Activated T-helper 1 cell treated with anti-CD3 and anti-CD28 coated beads, Interleukin-12 subunit alpha, Interleukin-12 subunit beta, Interleukin-2, Interleukin-4 antibody, amounts not matched to agents 30 ng/mL and 10 ng/mL and 1 ng/mL, durations not matched to agents 14 hours and 24 hours and 36 hours (primary cell): ENCODE results near the gene FBXL16. TPM values are rescaled to one million over a fixed set of nuclear protein-coding genes. Genes with fewer than 3 reads are reported as not detected.
"Not testable (repeated sequence)": the region's sequence is repeated elsewhere in the genome, so short reads cannot be mapped to it uniquely, and the experiment has no call there.

Experiments
- DNase-seq: peaks from one replicate; pipeline ENCODE4 v3.0.0; 2021; ENCODE audit warnings: low spot score
- H3K27ac Mint-ChIP-seq: one replicate; pipeline ENCODE4 v1.8.0; 2021; ENCODE audit warnings: mild to moderate bottlenecking, mixed read lengths
- H3K27me3 Mint-ChIP-seq: one replicate; pipeline ENCODE4 v1.8.0; 2022; ENCODE audit warnings: mild to moderate bottlenecking, moderate library complexity, mixed read lengths; ENCODE audit not compliant: insufficient read depth
- H3K36me3 Mint-ChIP-seq: one replicate; pipeline ENCODE4 v1.8.0; 2021; ENCODE audit warnings: low read depth, mixed read lengths
- H3K4me1 Mint-ChIP-seq: one replicate; pipeline ENCODE4 v1.8.0; 2021; ENCODE audit warnings: low read depth, mixed read lengths
- H3K4me3 Mint-ChIP-seq: one replicate; pipeline ENCODE4 v1.8.0; 2021; ENCODE audit warnings: mild to moderate bottlenecking, moderate library complexity, mixed read lengths
- H3K9me3 Mint-ChIP-seq: one replicate; pipeline ENCODE4 v1.8.0; 2021; ENCODE audit warnings: mixed read lengths
- intact Hi-C: fragments of 100-400 bp; cut with micrococcal nuclease; formaldehyde crosslinking; loops from one replicate; pipeline ENCODE4 v1.15.1; 2024
- total RNA-seq: library from RNA; stranded (reverse); gene quantifications from 2 replicates; pipeline ENCODE4 v1.2.3, GENCODE V29; 2022

Gene FBXL16, protein sequence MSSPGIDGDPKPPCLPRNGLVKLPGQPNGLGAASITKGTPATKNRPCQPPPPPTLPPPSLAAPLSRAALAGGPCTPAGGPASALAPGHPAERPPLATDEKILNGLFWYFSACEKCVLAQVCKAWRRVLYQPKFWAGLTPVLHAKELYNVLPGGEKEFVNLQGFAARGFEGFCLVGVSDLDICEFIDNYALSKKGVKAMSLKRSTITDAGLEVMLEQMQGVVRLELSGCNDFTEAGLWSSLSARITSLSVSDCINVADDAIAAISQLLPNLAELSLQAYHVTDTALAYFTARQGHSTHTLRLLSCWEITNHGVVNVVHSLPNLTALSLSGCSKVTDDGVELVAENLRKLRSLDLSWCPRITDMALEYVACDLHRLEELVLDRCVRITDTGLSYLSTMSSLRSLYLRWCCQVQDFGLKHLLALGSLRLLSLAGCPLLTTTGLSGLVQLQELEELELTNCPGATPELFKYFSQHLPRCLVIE
- total RNA-seq, result 6.3 and 7.6 TPM in 2 replicates

DNA sequence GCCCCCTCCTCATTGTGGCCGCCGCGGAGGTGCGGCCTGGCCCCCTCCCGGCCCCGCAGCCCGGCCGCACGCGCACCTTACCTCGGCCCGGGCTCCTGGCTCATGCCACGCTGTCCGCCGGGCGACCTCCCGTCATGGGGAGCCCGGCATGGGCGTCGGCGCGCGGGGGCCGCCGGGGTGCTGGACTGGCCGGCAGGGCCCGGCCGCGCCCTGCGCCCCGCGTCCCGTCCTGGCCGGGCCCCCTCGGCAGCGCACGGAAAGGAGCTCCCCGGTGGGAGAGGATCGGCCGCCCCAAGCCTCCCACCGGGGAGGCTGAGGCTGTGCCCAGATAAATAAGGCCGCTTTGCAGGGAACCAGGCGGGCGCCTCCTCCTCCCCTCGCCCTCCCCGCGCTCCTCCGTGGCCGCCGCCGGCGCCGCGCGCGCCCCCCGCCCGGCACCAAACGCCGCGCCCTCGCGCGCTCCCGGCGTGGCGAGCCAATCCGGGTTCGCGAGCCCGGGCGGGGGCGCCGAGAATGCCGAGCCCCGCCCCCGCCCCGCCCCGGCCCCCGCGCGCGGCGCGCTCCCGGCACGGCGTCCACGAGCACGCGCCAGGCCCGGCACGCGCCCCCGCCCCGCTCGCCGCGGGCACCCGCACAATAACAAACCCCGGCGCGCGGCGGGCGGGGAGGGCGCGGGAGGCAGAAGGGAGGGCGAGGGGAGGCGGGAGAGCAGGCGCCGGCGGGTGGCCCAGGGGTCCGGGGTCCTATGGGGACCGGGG, at the start of gene FBXL16:
FBXL16 (minus strand) TSS at position 371 of the 758 bp plus-strand sequence. CDS start 8,396 bp downstream, outside the sequence.
- intact Hi-C loops, result no loop called here
- Mint-ChIP-seq H3K4me3 (no peak within 1 kb of the TSS), H3K27ac (no peak within 1 kb of the TSS), H3K27me3 (peaks cover 46% of the 10 kb centered on the region), H3K4me1 (no peaks in the 10 kb centered on the region), H3K9me3 (no peaks in the 10 kb centered on the region), H3K36me3 (no peaks in the 10 kb centered on the region)
- no peak for DNase-seq

- H3K4me1 Mint-ChIP-seq, result no peaks in the 10 kb centered on the region
- no peak overlapping the region for H3K27ac Mint-ChIP-seq
- H3K9me3 Mint-ChIP-seq, result no peaks in the 10 kb centered on the region
- H3K4me3 Mint-ChIP-seq, result no peak overlapping the region
- intact Hi-C loops, result no loop called here
- H3K27me3 Mint-ChIP-seq, result peaks cover 9% of the 10 kb centered on the region
- no peak for DNase-seq
- no peaks in the 10 kb centered on the region for H3K36me3 Mint-ChIP-seq
These were observed 49.1 kb upstream of the FBXL16 start for GRCh38 chr16:754656-755055.

- intact Hi-C loops, H3K27ac Mint-ChIP-seq, H3K4me1 Mint-ChIP-seq: not testable (repeated sequence)
These were observed 48.6 kb upstream of the FBXL16 start for GRCh38 chr16:754121-754607.

DNA sequence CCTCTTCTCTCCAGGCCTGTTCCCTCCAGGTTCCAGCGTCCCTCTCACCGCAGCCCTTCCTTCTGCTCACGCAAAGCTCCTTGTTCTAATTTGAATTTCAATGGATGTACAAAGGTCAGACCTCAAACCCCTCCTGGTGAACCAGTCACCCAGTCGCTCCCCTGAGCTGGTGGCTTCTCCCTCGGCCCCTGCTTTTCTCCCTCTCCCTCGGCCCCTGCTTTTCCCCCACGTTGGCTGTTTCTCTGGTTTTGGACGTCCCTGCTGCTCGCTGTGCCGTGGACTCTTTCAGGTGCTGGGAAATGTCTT, 46.4 kb upstream of the FBXL16 start:
- Mint-ChIP-seq H3K27me3 (peaks cover 5% of the 10 kb centered on the region), H3K4me1 (no peaks in the 10 kb centered on the region), H3K36me3 (no peaks in the 10 kb centered on the region), H3K9me3 (no peaks in the 10 kb centered on the region), H3K4me3 (no peak overlapping the region), H3K27ac (no peak overlapping the region)
- intact Hi-C loops, result no loop called here
- no peak for DNase-seq

More at GRCh38 chr16:754121-754607, 48.6 kb upstream of the FBXL16 start:
- H3K36me3 Mint-ChIP-seq, H3K27me3 Mint-ChIP-seq, H3K4me3 Mint-ChIP-seq, DNase-seq, H3K9me3 Mint-ChIP-seq: not testable (repeated sequence)

DNA sequence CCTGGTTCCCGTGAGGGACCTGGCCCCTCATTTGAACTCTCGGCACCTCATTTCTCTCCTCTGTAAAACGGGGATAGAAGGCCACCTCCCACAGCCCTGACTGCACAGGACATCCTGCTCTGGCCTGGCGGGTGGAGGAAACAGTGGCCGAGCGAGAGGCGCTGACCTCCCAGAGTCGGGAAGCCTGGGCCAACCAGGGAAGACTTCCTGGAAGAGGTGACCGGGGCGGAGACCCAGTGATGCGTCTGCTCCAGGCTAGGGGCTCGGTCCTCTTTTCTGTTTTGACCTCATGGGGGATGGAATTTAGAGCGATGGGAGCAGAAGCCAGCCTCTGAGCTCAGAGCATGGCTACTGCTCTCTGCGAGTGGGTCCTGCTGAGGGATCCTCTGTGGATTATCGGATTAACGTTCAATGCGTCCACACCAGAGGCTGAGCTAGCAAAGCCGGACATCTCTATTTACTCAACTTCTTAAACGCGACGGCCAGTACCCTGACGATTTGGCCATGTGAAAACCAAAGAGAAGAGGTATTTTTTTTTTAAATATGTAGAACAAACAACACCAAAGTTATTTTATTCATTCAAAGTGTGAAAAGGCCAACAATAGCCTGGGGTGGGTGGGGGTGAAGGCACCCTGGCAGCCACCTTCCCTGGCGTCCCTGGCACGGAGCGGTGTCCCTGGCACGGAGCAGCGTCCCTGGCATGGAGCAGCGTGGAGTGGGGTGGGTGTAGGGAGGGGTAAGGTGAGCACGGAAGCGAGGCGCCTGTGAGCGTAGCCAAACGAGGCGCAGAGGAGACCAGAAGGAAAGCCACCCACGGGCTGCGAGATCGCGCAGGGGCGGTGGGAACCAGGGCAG, 45.8 kb upstream of the FBXL16 start:
- DNase-seq, result no peak
- no peaks in the 10 kb centered on the region for H3K4me1 Mint-ChIP-seq
- H3K4me3 Mint-ChIP-seq, result no peak overlapping the region
- no peaks in the 10 kb centered on the region for H3K36me3 Mint-ChIP-seq
- no peak overlapping the region for H3K27ac Mint-ChIP-seq
- intact Hi-C loops, result no loop called here
- H3K27me3 Mint-ChIP-seq, result peaks cover 5% of the 10 kb centered on the region
- no peaks in the 10 kb centered on the region for H3K9me3 Mint-ChIP-seq

- no peak for DNase-seq
- intact Hi-C loops, result no loop called here
- Mint-ChIP-seq H3K9me3 (no peaks in the 10 kb centered on the region), H3K27me3 (peaks cover 2% of the 10 kb centered on the region), H3K4me3 (no peak overlapping the region), H3K4me1 (no peaks in the 10 kb centered on the region), H3K36me3 (no peaks in the 10 kb centered on the region), H3K27ac (no peak overlapping the region)
These were observed 44.9 kb upstream of the FBXL16 start for GRCh38 chr16:750485-750884.

- Mint-ChIP-seq H3K4me3 (no peak overlapping the region), H3K27ac (no peak overlapping the region), H3K9me3 (no peaks in the 10 kb centered on the region), H3K36me3 (no peaks in the 10 kb centered on the region), H3K4me1 (no peaks in the 10 kb centered on the region), H3K27me3 (peaks cover 2% of the 10 kb centered on the region)
- no peak for DNase-seq
- intact Hi-C loops, result loop anchor here (10.0 kb wide), 1 partner anchor 226 kb away; the partner anchor contains the start of gene LMF1
These were observed 43.4 kb upstream of the FBXL16 start for GRCh38 chr16:749010-749409.

DNA sequence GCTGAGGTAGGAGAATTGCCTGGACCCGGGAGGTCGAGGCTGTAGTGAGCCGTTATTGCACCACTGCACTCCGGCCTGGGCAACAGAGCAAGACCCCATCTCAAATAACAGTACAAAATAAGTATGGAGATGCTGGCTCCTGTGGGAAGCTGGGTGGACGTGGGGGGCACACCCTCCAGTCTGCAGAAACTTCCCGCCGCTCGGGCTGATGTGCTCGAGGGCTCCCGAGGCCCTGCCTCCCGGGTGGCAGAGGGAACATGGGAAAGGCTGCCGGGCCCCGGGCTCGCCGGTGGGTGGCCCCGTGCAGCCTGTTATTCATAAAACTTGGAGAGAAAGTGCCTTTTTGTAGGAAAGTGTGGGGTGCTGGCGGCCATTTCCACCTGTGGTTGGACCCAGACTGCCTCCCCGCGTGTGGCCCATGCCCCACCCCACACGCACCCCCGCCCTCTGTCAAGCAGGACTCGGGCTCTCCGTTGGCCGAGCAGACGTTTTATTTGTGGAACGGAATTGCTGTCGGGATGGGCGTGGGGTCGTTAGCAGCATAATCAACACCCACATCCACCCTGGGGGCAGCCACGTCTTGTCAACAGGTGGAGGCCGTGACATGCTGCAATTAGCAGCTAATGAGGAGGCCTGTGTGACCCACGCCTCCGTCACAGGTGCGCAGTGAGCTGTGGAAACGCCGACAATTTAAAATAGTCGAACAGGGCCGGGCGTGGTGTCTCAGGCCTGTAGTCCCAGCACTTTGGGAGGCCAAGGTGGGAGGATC, 42.6 kb upstream of the FBXL16 start:
- no peak for DNase-seq
- Mint-ChIP-seq H3K9me3 (no peaks in the 10 kb centered on the region), H3K27me3 (peaks cover 2% of the 10 kb centered on the region), H3K4me3 (no peak overlapping the region), H3K36me3 (no peaks in the 10 kb centered on the region), H3K4me1 (no peaks in the 10 kb centered on the region), H3K27ac (no peak overlapping the region)
- intact Hi-C loops, result loop anchor here (10.0 kb wide), 1 partner anchor 227 kb away; the partner anchor contains the start of gene LMF1

GRCh38 chr16:746637-747036, 41.0 kb upstream of the FBXL16 start:
- intact Hi-C loops, result loop anchor here (10.0 kb wide), 1 partner anchor 228 kb away; the partner anchor contains the start of gene LMF1
- peaks cover 2% of the 10 kb centered on the region for H3K27me3 Mint-ChIP-seq
- H3K4me3 Mint-ChIP-seq, result no peak overlapping the region
- H3K36me3 Mint-ChIP-seq, result no peaks in the 10 kb centered on the region
- no peak overlapping the region for H3K27ac Mint-ChIP-seq
- H3K9me3 Mint-ChIP-seq, result no peaks in the 10 kb centered on the region
- DNase-seq, result no peak
- H3K4me1 Mint-ChIP-seq, result no peaks in the 10 kb centered on the region

DNA sequence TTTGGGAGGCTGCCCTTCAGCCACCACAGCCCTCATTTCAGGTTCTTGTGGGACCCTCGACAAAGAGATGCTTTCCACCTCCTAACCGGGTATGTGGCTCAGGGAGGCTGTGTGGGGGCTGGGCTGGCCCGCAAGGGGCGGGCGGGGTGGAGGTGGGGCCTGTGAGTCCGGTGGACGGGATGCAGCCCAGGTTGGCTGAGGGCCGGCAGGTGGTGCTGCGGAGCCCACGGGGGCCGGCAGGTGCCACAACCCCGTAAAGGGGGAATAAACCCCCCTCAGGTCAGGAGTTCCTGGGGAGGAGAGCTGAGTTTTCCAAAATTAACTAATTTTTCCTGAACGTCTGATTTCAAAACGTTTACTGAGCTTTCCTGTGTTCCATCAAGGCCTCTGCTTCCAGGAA, 40.1 kb upstream of the FBXL16 start:
- Mint-ChIP-seq H3K27ac (no peak overlapping the region), H3K4me1 (no peaks in the 10 kb centered on the region), H3K36me3 (no peaks in the 10 kb centered on the region), H3K4me3 (no peak overlapping the region), H3K9me3 (no peaks in the 10 kb centered on the region), H3K27me3 (no peaks in the 10 kb centered on the region)
- intact Hi-C loops, result loop anchor here (10.0 kb wide), 1 partner anchor 229 kb away; the partner anchor contains the start of gene LMF1
- DNase-seq, result no peak

GRCh38 chr16:743794-744500, 38.3 kb upstream of the FBXL16 start:
- no peaks in the 10 kb centered on the region for H3K27me3 Mint-ChIP-seq
- DNase-seq, result no peak
- H3K27ac Mint-ChIP-seq, result no peak overlapping the region
- no peaks in the 10 kb centered on the region for H3K9me3 Mint-ChIP-seq
- peaks cover 2% of the 10 kb centered on the region for H3K36me3 Mint-ChIP-seq
- H3K4me1 Mint-ChIP-seq, result no peaks in the 10 kb centered on the region
- intact Hi-C loops, result loop anchor here (5.0 to 10.0 kb wide), 2 partner anchors 43 to 231 kb away; partner anchors contain the start of genes CHTF18, LMF1 and RPUSD1
- no peak overlapping the region for H3K4me3 Mint-ChIP-seq
